GM23338 (cell line): Measurements from ENCODE around the gene GBP5. TPM values are rescaled to one million over a fixed set of nuclear protein-coding genes. Genes with fewer than 3 reads are reported as not detected.
"Not testable (repeated sequence)": the region's sequence is repeated elsewhere in the genome, so short reads cannot be mapped to it uniquely, and the experiment has no call there.

ENCODE experiments used
- ATAC-seq: fragments of 200-7000 bp; cut with Tn5 transposase; 3 replicates; pipeline ENCODE4 v1.9.1; 2020
- DNase-seq: peaks from one replicate; pipeline ENCODE4 v3.0.0-alpha.2; 2015; ENCODE audit warnings: low spot score
- H2AFZ ChIP-seq: fragments of 200-600 bp; sonication (generic); 2 replicates; pipeline ENCODE4 v1.8.0; 2016; ENCODE audit warnings: antibody characterized with exemption, mild to moderate bottlenecking, moderate library complexity
- H3F3A ChIP-seq: fragments of 200-600 bp; sonication (generic); replicated peaks from 2 replicates; pipeline ENCODE4 v1.8.0; 2017; ENCODE audit warnings: antibody characterized with exemption, mixed run types, low read depth
- H3K27ac ChIP-seq: fragments of 200-600 bp; sonication (generic); 2 replicates; pipeline ENCODE4 v1.6.1; 2016; ENCODE audit warnings: low read depth
- H3K27me3 ChIP-seq: fragments of 200-600 bp; sonication (generic); 2 replicates; pipeline ENCODE4 v1.8.0; 2016; ENCODE audit warnings: mild to moderate bottlenecking, mixed run types, moderate library complexity; ENCODE audit not compliant: insufficient read depth
- H3K36me3 ChIP-seq: fragments of 200-600 bp; sonication (generic); 2 replicates; pipeline ENCODE4 v1.8.0; 2016; ENCODE audit warnings: mild to moderate bottlenecking; ENCODE audit not compliant: insufficient read depth
- H3K4me1 ChIP-seq: fragments of 200-600 bp; sonication (generic); 2 replicates; pipeline ENCODE4 v1.8.0; 2016; ENCODE audit warnings: mild to moderate bottlenecking, moderate library complexity; ENCODE audit not compliant: insufficient read depth
- H3K4me2 ChIP-seq: fragments of 200-600 bp; sonication (generic); 2 replicates; pipeline ENCODE4 v1.7.1; 2017; ENCODE audit warnings: mixed run types
- H3K4me3 ChIP-seq: fragments of 200-600 bp; sonication (generic); 2 replicates; pipeline ENCODE4 v1.6.1; 2016; ENCODE audit warnings: mixed run types
- H3K79me2 ChIP-seq: fragments of 200-600 bp; sonication (generic); replicated peaks from 2 replicates; pipeline ENCODE4 v1.8.0; 2017; ENCODE audit warnings: mild to moderate bottlenecking; ENCODE audit not compliant: insufficient read depth
- H3K9me2 ChIP-seq: fragments of 200-600 bp; sonication (generic); 2 replicates; pipeline ENCODE4 v1.8.0; 2017; ENCODE audit not compliant: insufficient read depth
- H4K20me1 ChIP-seq: fragments of 200-600 bp; sonication (generic); replicated peaks from 2 replicates; pipeline ENCODE4 v1.8.0; 2017; ENCODE audit warnings: mild to moderate bottlenecking; ENCODE audit not compliant: insufficient read depth
- H3K27ac Mint-ChIP-seq: 2 replicates; pipeline ENCODE4 v1.8.0; 2020; ENCODE audit warnings: inconsistent platforms, mild to moderate bottlenecking, moderate library complexity, mixed read lengths
- H3K27me3 Mint-ChIP-seq: 3 replicates; pipeline ENCODE4 v1.8.0; 2022; ENCODE audit warnings: low read depth, mild to moderate bottlenecking, moderate library complexity, mixed read lengths, inconsistent platforms; ENCODE audit not compliant: insufficient read depth, poor library complexity
- H3K36me3 Mint-ChIP-seq: 3 replicates; pipeline ENCODE4 v1.8.0; 2021; ENCODE audit warnings: low read depth, mild to moderate bottlenecking, inconsistent platforms, moderate library complexity, mixed read lengths
- H3K4me1 Mint-ChIP-seq: 3 replicates; pipeline ENCODE4 v1.8.0; 2020; ENCODE audit warnings: mild to moderate bottlenecking, inconsistent platforms, mixed read lengths
- H3K4me3 Mint-ChIP-seq: 3 replicates; pipeline ENCODE4 v1.8.0; 2021; ENCODE audit warnings: moderate library complexity, mild to moderate bottlenecking, inconsistent platforms, mixed read lengths
- H3K9me3 Mint-ChIP-seq: 3 replicates; pipeline ENCODE4 v1.8.0; 2020; ENCODE audit warnings: moderate library complexity, mild to moderate bottlenecking, inconsistent platforms, mixed read lengths
- CREB1 ChIP-seq: fragments of 250-450 bp; sonication (Bioruptor Pico); IDR thresholded peaks from 2 replicates; pipeline ENCODE4 v1.5.0; 2020; ENCODE audit warnings: low read depth, mild to moderate bottlenecking, moderate library complexity
- EZH2 ChIP-seq: fragments of 200-600 bp; sonication (generic); IDR thresholded peaks from one replicate; pipeline ENCODE4 v1.8.0; 2017; ENCODE audit warnings: antibody characterized with exemption, mild to moderate bottlenecking, low read depth; ENCODE audit not compliant: unreplicated experiment
- JUNB ChIP-seq: IDR thresholded peaks from one replicate; pipeline ENCODE4 v1.6.1; 2016; ENCODE audit warnings: antibody characterized with exemption; ENCODE audit not compliant: unreplicated experiment
- ZNF114 ChIP-seq: fragments of 250-450 bp; sonication (Bioruptor Pico); IDR thresholded peaks from 2 replicates; pipeline ENCODE4 v1.5.0; 2020; ENCODE audit warnings: mild to moderate bottlenecking, moderate library complexity
- ZNF331 ChIP-seq: fragments of 250-450 bp; sonication (Bioruptor Pico); IDR thresholded peaks from 2 replicates; pipeline ENCODE4 v1.5.0; 2020; ENCODE audit warnings: low read depth, mild to moderate bottlenecking, moderate library complexity
- long read RNA-seq: library from polyadenylated mRNA; unstranded; transcript quantifications from one replicate; pipeline ENCODE4 v2.0.0, GENCODE V29; 2020; ENCODE audit not compliant: unreplicated experiment
- polyA plus RNA-seq: library from polyadenylated mRNA; unstranded; fragments of >200 nt; fragmentation: Nextera tagmentation; extraction: Ambion mirVana; gene quantifications from 2 replicates; pipeline ENCODE4 v1.2.1, GENCODE V29; 2016
- total RNA-seq: library from RNA; depleted of rRNA; stranded (reverse); fragments of >200 nt; shearing (Covaris generic); gene quantifications from 2 replicates; pipeline ENCODE4 v1.2.3, GENCODE V29; 2014; rRNA removed
- TF ChIP-seq, protein P1 (sequence below), 2 experiments: fragments of 200-600 bp in 1 of 2; sonication (generic) in 1 of 2; conservative IDR thresholded peaks; 2 replicates each; pipeline versions ENCODE4 v1.5.1 to v1.6.1; 2016 to 2017; ENCODE audit warnings: antibody characterized with exemption in 2 of 2, low read depth in 2 of 2, mild to moderate bottlenecking in 2 of 2, moderate library complexity in 1 of 2

The GBP5 gene, protein sequence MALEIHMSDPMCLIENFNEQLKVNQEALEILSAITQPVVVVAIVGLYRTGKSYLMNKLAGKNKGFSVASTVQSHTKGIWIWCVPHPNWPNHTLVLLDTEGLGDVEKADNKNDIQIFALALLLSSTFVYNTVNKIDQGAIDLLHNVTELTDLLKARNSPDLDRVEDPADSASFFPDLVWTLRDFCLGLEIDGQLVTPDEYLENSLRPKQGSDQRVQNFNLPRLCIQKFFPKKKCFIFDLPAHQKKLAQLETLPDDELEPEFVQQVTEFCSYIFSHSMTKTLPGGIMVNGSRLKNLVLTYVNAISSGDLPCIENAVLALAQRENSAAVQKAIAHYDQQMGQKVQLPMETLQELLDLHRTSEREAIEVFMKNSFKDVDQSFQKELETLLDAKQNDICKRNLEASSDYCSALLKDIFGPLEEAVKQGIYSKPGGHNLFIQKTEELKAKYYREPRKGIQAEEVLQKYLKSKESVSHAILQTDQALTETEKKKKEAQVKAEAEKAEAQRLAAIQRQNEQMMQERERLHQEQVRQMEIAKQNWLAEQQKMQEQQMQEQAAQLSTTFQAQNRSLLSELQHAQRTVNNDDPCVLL
- total RNA-seq: not detected in 2 replicates
- polyA plus RNA-seq: not detected in 2 replicates
- long read RNA-seq: 0 reads

DNA sequence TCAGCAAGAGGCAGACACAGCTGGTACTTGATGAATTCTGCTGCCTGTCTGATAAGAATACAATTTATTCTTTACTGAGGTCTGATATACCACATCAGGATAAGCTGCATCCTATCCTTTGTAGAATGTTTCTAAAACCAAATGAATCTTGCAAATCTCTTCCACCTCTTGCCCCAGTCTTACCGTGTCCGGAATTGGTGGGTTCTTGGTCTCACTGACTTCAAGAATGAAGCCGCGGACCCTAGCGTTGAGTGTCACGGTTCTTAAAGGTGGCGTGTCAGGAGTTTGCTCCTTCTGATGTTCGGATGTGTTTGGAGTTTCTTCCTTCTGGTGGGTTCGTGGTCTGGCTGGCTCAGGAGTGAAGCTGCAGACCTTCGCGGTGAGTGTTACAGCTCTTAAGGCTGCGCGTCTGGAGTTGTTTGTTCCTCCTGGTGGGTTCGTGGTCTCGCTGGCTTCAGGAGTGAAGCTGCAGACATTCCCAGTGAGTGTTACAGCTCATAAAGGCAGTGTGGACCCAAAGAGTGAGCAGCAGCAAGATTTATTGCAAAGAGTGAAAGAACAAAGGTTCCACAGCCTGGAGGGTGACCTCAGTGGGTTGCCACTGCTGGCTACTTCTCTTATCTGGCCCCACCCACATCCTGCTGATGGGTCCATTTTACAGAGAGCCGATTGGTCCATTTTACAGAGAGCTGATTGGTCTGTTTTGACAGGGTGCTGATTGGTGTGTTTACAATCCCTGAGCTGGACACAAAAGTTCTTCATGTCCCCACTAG is at the start of gene GBP5:
GBP5 (minus strand) TSS at position 592 of the 773 bp plus-strand sequence. CDS start 3,305 bp downstream, outside the sequence.
- H3K4me2 ChIP-seq, H3K4me3 Mint-ChIP-seq, H3K4me3 ChIP-seq, ATAC-seq, H3K27me3 ChIP-seq, H3K36me3 ChIP-seq, H3K4me1 ChIP-seq, H4K20me1 ChIP-seq, H3K9me3 Mint-ChIP-seq, H3K4me1 Mint-ChIP-seq, H3K27ac Mint-ChIP-seq, H3K36me3 Mint-ChIP-seq, H3K27me3 Mint-ChIP-seq, H3K9me2 ChIP-seq, DNase-seq, H2AFZ ChIP-seq, H3F3A ChIP-seq, H3K79me2 ChIP-seq, H3K27ac ChIP-seq: not testable (repeated sequence)

DNA sequence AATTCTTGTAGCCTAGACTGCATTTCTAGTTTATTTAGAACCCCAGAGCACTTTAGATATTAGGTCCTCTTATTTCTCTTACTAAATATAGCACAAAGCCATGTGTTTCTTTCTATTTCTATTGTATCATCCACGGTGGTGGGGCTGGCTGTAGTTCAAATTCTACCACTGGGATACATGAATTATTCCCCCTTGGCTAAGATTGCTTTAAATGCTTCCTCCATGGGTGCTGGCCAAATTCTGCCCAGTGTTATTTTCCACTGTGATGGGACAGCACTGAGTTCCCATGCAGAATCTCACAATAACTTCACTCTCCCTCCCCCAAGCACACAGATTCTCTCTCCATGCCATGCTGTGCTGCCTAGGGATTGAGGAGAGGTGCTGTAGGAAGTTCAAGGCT is 49.7 kb upstream of the GBP5 start:
- Mint-ChIP-seq H3K27me3 (no peaks in the 10 kb centered on the region), H3K4me3 (no peak overlapping the region), H3K36me3 (peaks cover 22% of the 10 kb centered on the region), H3K4me1 (peaks cover 9% of the 10 kb centered on the region), H3K9me3 (peaks cover 31% of the 10 kb centered on the region), H3K27ac (no peak overlapping the region)
- ATAC-seq (no peak), DNase-seq (no peak)
- Histone ChIP-seq H3K4me2 (no peak overlapping the region), H3F3A (no peaks in the 10 kb centered on the region), H3K27me3 (no peaks in the 10 kb centered on the region), H3K36me3 (peaks cover 10% of the 10 kb centered on the region; the same call in 1 of the 2 replicates), H3K4me1 (peaks cover 13% of the 10 kb centered on the region; the same call in 1 of the 2 replicates), H3K9me2 (no peaks in the 10 kb centered on the region; the same call in 1 of the 2 replicates), H3K79me2 (no peaks in the 10 kb centered on the region), H4K20me1 (no peaks in the 10 kb centered on the region), H2AFZ (no peak overlapping the region), H3K4me3 (no peak overlapping the region), H3K27ac (no peak overlapping the region)
- TF ChIP-seq JUNB: no peak
- no peak for TF ChIP-seq ZNF114 (CRISPR knock-in tag)
- no peak for TF ChIP-seq EZH2
- TF ChIP-seq, protein P1, sequence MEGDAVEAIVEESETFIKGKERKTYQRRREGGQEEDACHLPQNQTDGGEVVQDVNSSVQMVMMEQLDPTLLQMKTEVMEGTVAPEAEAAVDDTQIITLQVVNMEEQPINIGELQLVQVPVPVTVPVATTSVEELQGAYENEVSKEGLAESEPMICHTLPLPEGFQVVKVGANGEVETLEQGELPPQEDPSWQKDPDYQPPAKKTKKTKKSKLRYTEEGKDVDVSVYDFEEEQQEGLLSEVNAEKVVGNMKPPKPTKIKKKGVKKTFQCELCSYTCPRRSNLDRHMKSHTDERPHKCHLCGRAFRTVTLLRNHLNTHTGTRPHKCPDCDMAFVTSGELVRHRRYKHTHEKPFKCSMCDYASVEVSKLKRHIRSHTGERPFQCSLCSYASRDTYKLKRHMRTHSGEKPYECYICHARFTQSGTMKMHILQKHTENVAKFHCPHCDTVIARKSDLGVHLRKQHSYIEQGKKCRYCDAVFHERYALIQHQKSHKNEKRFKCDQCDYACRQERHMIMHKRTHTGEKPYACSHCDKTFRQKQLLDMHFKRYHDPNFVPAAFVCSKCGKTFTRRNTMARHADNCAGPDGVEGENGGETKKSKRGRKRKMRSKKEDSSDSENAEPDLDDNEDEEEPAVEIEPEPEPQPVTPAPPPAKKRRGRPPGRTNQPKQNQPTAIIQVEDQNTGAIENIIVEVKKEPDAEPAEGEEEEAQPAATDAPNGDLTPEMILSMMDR (conservative IDR thresholded peaks at IDR 0.05; ENCODE audit: low read depth in 2 of 2): no peak
- TF ChIP-seq ZNF331 (CRISPR knock-in tag): no peak
- no peak for TF ChIP-seq CREB1
